Left ventricle myocardium inferior (tissue), 1 donor: ENCODE measurements around the gene SIAE. TPM values are rescaled to one million over a fixed set of nuclear protein-coding genes. Genes with fewer than 3 reads are reported as not detected.

Source experiments
- DNase-seq: peaks from one replicate; pipeline ENCODE4 v3.0.0-alpha.2; 2020
- H3K27ac ChIP-seq: fragments of 200-600 bp; replicated peaks from 2 replicates; pipeline ENCODE4 v1.8.0; 2021
- H3K27me3 ChIP-seq: fragments of 200-600 bp; 2 replicates; pipeline ENCODE4 v1.8.0; 2021; ENCODE audit warnings: low read depth
- H3K36me3 ChIP-seq: fragments of 200-600 bp; 2 replicates; pipeline ENCODE4 v1.8.0; 2021
- H3K4me1 ChIP-seq: fragments of 200-600 bp; 2 replicates; pipeline ENCODE4 v1.8.0; 2021
- H3K4me3 ChIP-seq: fragments of 200-600 bp; 2 replicates; pipeline ENCODE4 v1.8.0; 2021; ENCODE audit warnings: mild to moderate bottlenecking, moderate library complexity
- H3K9me3 ChIP-seq: fragments of 200-600 bp; replicated peaks from 2 replicates; pipeline ENCODE4 v1.8.0; 2021
- CTCF ChIP-seq: fragments of 200-600 bp; IDR thresholded peaks from 2 replicates; pipeline ENCODE4 v1.8.0; 2021; ENCODE audit warnings: antibody characterized with exemption, mild to moderate bottlenecking, borderline replicate concordance
- intact Hi-C: fragments of 100-400 bp; cut with micrococcal nuclease; formaldehyde crosslinking; loops from one replicate; pipeline ENCODE4 v1.11.0; 2022
- total RNA-seq: library from RNA; stranded (reverse); fragmentation: NEBNext Ultra II Directional; extraction: Animal tissue kit (Norgen Biotek cat#: 25700); gene quantifications from one replicate; pipeline ENCODE4 v1.2.1, GENCODE V29; 2021
- donor health status: DM: no; HTN: yes; CAD: no; lungs with severe emphysema.

Gene SIAE
- total RNA-seq, 1 donor from 2014 or later, result 68.8 TPM

GRCh38 chr11:124635932-124636331 lies 37.6 kb downstream of the SIAE start:
- TF ChIP-seq CTCF, result no peak
- intact Hi-C loops, result no loop called here
- H3K36me3 ChIP-seq, result peaks cover 87% of the 10 kb centered on the region
- no peaks in the 10 kb centered on the region for H3K27me3 ChIP-seq
- H3K27ac ChIP-seq, result no peak overlapping the region
- H3K4me1 ChIP-seq, result no peaks in the 10 kb centered on the region
- DNase-seq, result no peak
- no peaks in the 10 kb centered on the region for H3K9me3 ChIP-seq
- H3K4me3 ChIP-seq, result no peak overlapping the region

GRCh38 chr11:124633355-124633754 lies 40.2 kb downstream of the SIAE start:
- TF ChIP-seq CTCF, result peak; percentile 16
- H3K9me3 ChIP-seq, result no peaks in the 10 kb centered on the region
- H3K4me1 ChIP-seq, result no peaks in the 10 kb centered on the region
- intact Hi-C loops, result no loop called here
- DNase-seq, result no peak
- no peak overlapping the region for H3K4me3 ChIP-seq
- H3K27ac ChIP-seq, result no peak overlapping the region
- no peaks in the 10 kb centered on the region for H3K27me3 ChIP-seq
- H3K36me3 ChIP-seq, result peaks cover 95% of the 10 kb centered on the region

GRCh38 chr11:124629961-124630360 lies 43.6 kb downstream of the SIAE start:
- Histone ChIP-seq H3K4me3 (no peak overlapping the region), H3K27me3 (no peaks in the 10 kb centered on the region), H3K27ac (no peak overlapping the region), H3K9me3 (no peaks in the 10 kb centered on the region), H3K4me1 (peaks cover 3% of the 10 kb centered on the region), H3K36me3 (peaks cover 93% of the 10 kb centered on the region)
- no peak for TF ChIP-seq CTCF
- intact Hi-C loops, result no loop called here
- DNase-seq, result no peak

- no peak for TF ChIP-seq CTCF
These were observed 46.0 kb downstream of the SIAE start for GRCh38 chr11:124627546-124627945.

GRCh38 chr11:124625504-124626168 lies 47.9 kb downstream of the SIAE start:
- intact Hi-C loops, result no loop called here
- H3K36me3 ChIP-seq, result peaks cover 51% of the 10 kb centered on the region
- TF ChIP-seq CTCF, result no peak
- no peak overlapping the region for H3K4me3 ChIP-seq
- no peaks in the 10 kb centered on the region for H3K9me3 ChIP-seq
- no peak overlapping the region for H3K27ac ChIP-seq
- no peak for DNase-seq
- H3K27me3 ChIP-seq, result no peaks in the 10 kb centered on the region
- peaks cover 37% of the 10 kb centered on the region for H3K4me1 ChIP-seq

More at GRCh38 chr11:124627546-124627945, 46.0 kb downstream of the SIAE start:
- peaks cover 70% of the 10 kb centered on the region for H3K36me3 ChIP-seq
- intact Hi-C loops, result no loop called here
- H3K4me1 ChIP-seq, result peaks cover 27% of the 10 kb centered on the region
- DNase-seq, result no peak
- H3K27me3 ChIP-seq, result no peaks in the 10 kb centered on the region
- H3K9me3 ChIP-seq, result no peaks in the 10 kb centered on the region
- H3K27ac ChIP-seq, result no peak overlapping the region
- no peak overlapping the region for H3K4me3 ChIP-seq
